HG03060 (cell line): Measurements from ENCODE around the gene BCR.

ENCODE experiments used
- ATAC-seq: cut with Tn5 transposase; IDR thresholded peaks from one replicate; pipeline ENCODE4 v1.9.1; 2021; ENCODE audit warnings: low read depth, moderate number of reproducible peaks; ENCODE audit not compliant: unreplicated experiment

The BCR gene

GRCh38 chr22:23193196-23193827, 13.0 kb downstream of the BCR start:
- ATAC-seq = no peak

GRCh38 chr22:23193882-23194281, 13.6 kb downstream of the BCR start:
- ATAC-seq = no peak

GRCh38 chr22:23196165-23196564, 15.9 kb downstream of the BCR start:
- no peak for ATAC-seq

- no peak for ATAC-seq
Measured at GRCh38 chr22:23197836-23198235, 17.5 kb downstream of the BCR start.

GRCh38 chr22:23199159-23199558, 18.9 kb downstream of the BCR start:
- no peak for ATAC-seq

- no peak for ATAC-seq
Measured at GRCh38 chr22:23200898-23201297, 20.6 kb downstream of the BCR start.

- no peak for ATAC-seq
Measured at GRCh38 chr22:23202812-23203451, 22.6 kb downstream of the BCR start.

GRCh38 chr22:23203452-23204124, 23.3 kb downstream of the BCR start:
- no peak for ATAC-seq

- ATAC-seq = no peak
Measured at GRCh38 chr22:23204125-23204488, 23.8 kb downstream of the BCR start.

- no peak for ATAC-seq
Measured at GRCh38 chr22:23204541-23205157, 24.3 kb downstream of the BCR start.

- ATAC-seq = no peak
Measured at GRCh38 chr22:23205339-23206049, 25.2 kb downstream of the BCR start.

- ATAC-seq = no peak
Measured at GRCh38 chr22:23206915-23207314, 26.6 kb downstream of the BCR start.

GRCh38 chr22:23207729-23208393, 27.6 kb downstream of the BCR start:
- ATAC-seq = no peak

GRCh38 chr22:23210428-23211170, 30.3 kb downstream of the BCR start:
- no peak for ATAC-seq

- no peak for ATAC-seq
Measured at GRCh38 chr22:23211622-23212021, 31.3 kb downstream of the BCR start.

GRCh38 chr22:23212061-23213021, 32.0 kb downstream of the BCR start:
- no peak for ATAC-seq

- no peak for ATAC-seq
Measured at GRCh38 chr22:23213022-23213555, 32.8 kb downstream of the BCR start.

- ATAC-seq = no peak
Measured at GRCh38 chr22:23213581-23214334, 33.4 kb downstream of the BCR start.
